Right ventricle myocardium superior (tissue), 1 donor: ENCODE data around the gene CBX1. TPM values are rescaled to one million over a fixed set of nuclear protein-coding genes. Genes with fewer than 3 reads are reported as not detected.
"Not testable (repeated sequence)": the region's sequence is repeated elsewhere in the genome, so short reads cannot be mapped to it uniquely, and the experiment has no call there.

ENCODE experiments used
- ATAC-seq: fragments of 200-7000 bp; cut with Tn5 transposase; one replicate; pipeline ENCODE4 v1.9.1; 2020; ENCODE audit warnings: mild to moderate bottlenecking; ENCODE audit not compliant: poor library complexity
- DNase-seq: peaks from one replicate; pipeline ENCODE4 v3.0.0-alpha.2; 2020
- intact Hi-C: fragments of 100-400 bp; cut with DNase I; formaldehyde crosslinking; loops from one replicate; pipeline ENCODE4 v1.11.2; 2022
- total RNA-seq: library from RNA; stranded (reverse); fragmentation: NEBNext Ultra II Directional; extraction: Animal tissue kit (Norgen Biotek cat#: 25700); gene quantifications from one replicate; pipeline ENCODE4 v1.2.1, GENCODE V29; 2021
- donor health status: DM: no; HTN: yes; CAD: no; lungs with severe emphysema.

Gene CBX1
- total RNA-seq, 1 donor from 2014 or later, result 31.7 TPM

DNA sequence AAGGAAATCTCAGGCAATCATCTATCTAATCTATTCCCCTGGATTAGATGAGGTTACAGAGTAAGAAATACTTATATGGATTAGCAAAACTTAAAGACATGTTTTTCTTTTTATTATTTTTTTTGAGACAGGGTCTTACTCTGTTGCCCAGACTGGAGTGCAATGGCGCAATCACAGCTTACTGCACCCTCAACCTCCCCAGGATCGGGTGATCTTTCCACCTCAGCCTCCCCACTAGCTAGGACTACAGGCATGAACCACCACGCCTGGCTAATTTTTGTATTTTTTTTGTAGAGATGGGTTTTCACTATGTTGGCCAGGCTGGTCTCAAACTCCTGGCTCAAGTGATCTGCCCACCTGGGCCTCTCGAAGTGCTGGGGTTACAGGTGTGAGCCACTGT is 56.4 kb downstream of the CBX1 start:
- DNase-seq, result no peak
- intact Hi-C loops, result no loop called here

DNA sequence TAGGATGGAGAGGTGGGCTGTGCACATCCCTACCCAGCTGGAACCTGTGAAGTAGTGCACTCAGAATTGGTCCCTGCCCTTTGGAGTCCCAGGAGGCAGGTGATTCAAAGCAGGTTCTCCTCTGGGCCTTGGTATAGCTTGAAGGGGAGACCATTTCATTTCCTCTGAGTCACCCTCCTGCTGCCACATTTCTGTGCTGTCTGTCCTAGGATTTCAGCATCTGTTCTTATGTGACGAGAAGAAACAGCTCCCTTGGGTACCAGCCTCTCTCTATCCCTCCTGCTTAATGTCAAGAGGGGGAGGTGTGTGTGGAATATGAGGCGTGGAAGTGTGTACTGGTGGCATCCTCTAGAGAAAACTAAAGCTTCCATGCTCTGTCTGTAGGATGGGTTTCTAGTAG is 58.1 kb downstream of the CBX1 start:
- ATAC-seq (no peak), DNase-seq (no peak)
- intact Hi-C loops, result no loop called here

More for the DNA sequence above, 56.4 kb downstream of the CBX1 start:
- no peak for ATAC-seq

DNA sequence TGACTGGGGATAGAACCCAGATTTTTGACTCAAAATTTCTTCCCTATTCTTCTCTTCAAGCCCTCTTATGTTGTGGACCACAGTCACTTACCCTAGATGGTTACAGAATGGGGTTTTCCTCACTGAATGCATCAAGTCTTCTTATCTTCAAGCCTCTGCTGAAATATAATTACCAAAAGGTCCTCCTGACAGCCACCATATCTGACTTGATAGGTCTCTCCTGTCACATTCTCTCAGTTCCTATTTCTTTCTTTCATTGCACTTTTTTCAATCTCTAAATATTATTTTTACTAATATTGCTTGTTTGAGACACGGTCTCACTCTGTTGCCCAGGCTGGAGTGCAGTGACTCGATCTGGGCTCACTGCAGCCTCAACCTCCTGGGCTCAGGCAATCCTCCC is 62.6 kb downstream of the CBX1 start:
- intact Hi-C loops, result no loop called here
- no peak for ATAC-seq

DNA sequence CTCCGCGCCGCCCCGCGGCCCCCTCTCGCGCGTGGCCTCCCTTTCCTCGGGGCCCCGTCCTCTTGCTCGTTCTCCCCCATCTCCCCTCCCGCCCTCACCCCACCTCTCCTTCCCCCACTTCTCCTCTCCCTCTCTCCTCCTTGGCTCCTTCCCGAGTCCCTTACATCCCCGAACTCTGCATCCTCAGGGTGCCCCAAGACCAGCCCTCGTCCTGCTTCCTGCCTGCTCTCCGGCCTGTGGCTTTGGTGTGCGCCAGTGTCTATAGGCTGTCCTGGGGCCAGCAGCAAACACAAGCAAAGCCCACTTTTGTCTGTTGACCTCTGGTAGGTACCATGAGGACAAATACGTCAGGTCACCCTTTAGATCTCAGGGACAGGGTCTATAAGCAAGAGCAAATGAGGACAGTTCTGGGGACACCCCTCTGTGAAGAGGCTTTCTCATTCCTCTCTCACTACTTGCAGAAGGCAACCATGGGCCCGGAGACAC is 63.4 kb downstream of the CBX1 start:
- intact Hi-C loops, result no loop called here
- ATAC-seq, result no peak

More for the DNA sequence above, 62.6 kb downstream of the CBX1 start:
- DNase-seq, result no peak

DNA sequence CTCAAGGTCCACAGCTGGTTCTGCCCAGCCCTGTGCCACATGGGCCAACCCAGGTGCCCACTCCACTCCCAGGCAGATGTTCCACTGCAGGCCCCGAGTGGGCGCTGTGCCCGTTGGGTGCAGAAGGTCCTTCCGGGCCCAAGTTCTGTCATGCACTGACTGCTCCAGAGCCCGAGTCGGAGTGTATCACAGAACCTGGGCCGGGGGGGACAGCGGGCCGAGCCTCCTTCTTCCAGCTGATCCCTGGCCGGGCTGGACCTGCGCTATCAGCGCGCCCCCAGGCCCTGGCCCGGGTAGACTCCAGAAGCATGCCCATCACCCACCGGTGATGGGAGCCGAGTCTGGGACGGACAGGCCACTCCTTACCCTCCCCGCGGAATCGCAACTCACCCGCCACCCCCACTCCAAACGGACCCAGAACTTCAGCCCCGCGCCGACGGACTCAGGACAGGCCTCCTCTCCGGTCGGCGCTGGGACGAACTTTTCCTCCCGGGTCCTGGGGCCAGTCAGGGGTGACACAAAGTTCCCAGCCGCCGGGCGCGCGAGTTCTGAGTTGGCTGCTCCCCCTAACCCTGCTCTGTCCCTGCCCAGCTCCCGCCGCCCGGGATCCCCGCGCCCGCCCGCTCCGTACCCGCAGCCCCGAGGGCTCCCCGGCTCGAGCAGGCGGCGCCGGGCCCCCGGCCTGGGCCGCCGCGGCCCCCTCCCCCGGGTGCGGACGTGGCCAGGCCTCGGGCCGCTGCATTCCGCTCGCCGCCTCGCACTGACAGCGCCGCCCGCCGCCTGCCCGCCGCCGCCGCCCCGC is 64.0 kb downstream of the CBX1 start, which contains the start of gene COPZ2:
TSS of gene COPZ2 (minus strand) at position 762 of the 802 bp plus-strand sequence. CDS start at position 742, 20 bp downstream.
- intact Hi-C loops, result no loop called here
- ATAC-seq (peak; percentile 94), DNase-seq (peak; percentile 84)

More for the DNA sequence above, 63.4 kb downstream of the CBX1 start:
- no peak for DNase-seq

DNA sequence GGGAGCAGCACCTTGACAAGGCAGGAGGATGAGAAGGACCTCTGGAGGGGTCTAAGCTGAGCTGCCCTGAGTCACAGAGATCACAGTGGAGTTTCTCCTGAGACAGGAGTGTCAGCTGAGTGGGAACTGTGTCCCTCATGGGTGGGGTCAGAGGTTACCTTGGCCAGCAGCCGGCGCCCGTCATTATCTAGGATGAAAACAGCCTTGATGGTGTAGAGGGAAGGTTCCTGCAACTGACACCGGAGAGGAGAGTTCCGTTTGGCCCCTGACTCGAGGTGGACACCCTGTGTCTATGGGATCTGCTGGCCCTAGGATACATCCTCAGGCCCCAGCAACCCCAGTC is 64.6 kb downstream of the CBX1 start:
- DNase-seq, result no peak
- intact Hi-C loops, result no loop called here

DNA sequence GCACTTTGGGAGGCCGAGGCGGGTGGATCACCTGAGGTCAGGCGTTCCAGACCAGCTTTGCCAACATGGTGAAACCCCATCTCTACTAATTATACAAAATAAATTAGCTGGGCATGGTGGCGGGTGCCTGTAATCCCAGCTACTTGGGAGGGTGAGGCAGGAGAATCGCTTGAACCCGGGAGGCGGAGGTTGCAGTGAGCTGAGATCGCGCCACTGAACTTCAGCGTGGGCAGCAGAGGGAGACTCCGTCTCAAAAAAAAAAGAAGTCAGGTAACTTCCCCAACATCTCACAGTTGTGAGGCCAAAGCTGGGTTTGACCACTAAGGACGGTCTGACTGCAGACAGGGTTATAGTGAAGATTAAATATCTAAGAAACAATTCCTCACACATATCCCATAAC is 66.5 kb downstream of the CBX1 start:
- intact Hi-C loops, DNase-seq, ATAC-seq: not testable (repeated sequence)

More for the DNA sequence above, 64.6 kb downstream of the CBX1 start:
- ATAC-seq, result no peak

DNA sequence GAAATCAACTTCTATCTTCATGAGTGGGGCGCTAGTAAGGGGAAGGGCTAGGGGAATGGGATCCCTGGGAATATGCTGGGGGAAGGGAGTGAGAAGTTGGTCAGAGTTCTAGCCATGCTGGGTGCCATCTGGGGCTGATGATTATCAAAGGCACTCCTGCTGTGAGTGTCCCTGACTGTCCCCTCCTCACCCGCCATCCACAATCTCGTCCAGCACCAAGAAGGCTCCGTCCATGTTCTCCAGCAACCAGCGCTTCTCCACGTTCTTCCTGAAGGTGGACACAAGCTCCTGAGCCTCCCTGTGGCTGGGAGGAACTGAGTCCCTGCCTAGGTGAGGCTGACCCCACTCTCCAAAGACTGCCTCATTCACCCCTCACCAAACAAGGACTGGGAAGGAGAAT is 69.3 kb downstream of the CBX1 start:
- ATAC-seq, result no peak
- no peak for DNase-seq
- intact Hi-C loops, result no loop called here

DNA sequence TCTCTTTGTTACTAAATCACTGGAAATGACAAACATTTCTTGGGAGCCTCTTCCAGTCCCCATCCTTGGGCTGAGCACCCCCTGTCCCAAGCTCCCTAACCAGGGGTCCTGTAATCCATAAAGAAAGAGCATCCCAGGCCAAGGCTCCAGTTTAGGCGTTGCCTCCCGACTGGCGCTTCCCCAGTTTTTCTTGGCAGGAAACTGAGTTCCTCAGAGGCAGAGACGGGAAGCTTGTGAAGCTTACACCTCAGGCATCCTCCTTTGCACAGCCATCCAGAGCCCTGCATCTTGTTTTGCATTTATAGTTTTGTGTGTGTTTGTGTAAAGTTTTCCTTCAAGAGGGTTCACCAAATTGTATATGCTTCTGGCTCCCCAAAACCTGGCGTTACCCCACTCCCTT is 70.7 kb downstream of the CBX1 start:
- DNase-seq, result no peak
- ATAC-seq, result no peak
- intact Hi-C loops, result no loop called here

DNA sequence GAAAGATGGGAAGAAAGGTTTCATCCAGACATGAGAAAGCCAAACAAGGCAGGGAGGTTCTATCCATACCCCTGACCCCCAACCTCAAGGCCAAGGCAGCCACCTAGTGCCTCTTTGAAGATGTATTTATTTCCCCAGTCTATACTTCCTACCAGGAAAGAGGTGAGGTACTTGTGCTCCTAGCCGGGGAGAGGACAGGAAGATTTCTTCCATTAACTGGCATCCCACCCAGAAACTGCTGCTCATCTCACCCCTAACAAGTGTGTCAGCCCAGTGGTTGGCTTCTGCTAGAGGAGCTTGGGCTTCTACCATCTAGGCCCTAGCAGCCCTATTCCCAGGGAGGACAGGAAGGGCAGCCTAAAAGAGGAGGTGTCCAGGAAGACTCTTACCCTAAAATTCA is 72.5 kb downstream of the CBX1 start:
- intact Hi-C loops, result no loop called here
- ATAC-seq, result no peak
- no peak for DNase-seq

DNA sequence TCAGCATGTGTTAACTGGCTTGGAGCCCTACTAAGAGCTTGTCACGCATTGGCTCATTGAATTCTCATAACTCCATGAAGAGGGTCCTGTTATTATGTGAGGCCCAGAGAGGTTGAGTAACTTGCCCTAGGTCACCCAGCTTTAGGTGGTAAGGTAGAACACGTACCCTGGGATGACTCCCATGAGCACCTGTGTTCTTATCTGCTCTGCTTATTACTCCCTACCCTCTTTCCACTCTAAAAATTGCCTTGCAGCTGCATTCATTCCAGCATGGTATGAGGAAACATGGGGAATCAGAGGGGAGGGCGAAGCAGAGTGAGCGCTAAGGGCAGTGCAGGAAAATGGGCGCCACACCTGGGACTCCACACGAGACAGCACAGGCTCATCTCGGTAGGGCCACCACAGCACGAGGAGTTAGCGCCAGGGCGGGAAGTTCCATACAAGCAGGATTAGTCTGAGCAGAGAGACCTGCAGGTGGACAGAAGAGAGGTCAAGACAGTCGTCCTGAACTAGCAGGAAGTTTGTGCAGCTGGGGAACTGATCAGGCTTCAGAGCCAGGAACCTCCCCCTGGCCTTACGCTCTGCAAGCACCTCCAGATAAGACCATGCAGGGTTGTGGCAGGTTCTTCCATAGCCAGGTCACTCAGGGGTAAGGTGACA is 73.8 kb downstream of the CBX1 start:
- ATAC-seq (no peak), DNase-seq (no peak)
- intact Hi-C loops, result loop anchor here (2.0 kb wide), 1 partner anchor 47 kb away; no protein-coding TSS in a partner anchor

DNA sequence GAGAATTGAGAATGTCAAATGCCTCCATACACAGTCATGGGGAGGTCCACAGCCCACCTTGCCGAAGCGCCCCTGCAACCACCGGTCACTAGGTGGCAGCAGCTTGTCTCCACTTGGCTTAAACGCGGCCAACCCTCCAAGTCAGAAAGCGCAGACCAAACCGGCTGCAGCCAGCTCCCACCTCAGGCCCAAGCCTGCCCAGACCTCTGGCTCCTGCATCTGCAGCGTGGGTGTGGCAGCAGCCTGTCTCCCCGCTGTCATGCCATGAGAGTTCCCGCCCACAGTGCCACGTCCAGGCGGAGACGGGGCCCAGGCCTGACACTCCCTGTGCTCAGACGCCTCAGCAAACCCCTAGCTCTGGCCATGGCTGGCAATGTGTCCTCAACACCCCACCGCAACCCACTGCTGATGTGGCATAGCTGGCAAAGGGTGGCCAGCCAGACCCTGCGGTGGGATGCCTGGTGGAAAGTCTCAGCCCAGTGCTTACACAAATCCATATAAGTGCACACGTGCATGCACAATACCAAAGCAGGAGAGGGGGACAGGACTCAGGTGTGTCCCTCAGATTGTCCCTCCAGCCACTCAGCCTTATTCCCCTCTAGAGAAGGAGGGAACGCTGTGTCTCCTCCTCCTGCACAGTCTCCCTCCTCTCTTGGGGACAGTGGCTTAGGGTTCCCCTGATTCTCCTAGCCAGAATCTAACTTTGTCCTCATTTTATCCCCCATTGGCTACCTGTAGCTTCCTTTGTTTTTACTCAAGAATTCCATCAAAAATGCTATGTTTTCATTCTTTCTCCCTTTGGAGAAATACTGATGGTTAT is 74.6 kb downstream of the CBX1 start:
- ATAC-seq (peak; percentile 45), DNase-seq (peak; percentile 90)
- intact Hi-C loops, result loop anchor here (2.0 kb wide), 1 partner anchor 48 kb away; no protein-coding TSS in a partner anchor

DNA sequence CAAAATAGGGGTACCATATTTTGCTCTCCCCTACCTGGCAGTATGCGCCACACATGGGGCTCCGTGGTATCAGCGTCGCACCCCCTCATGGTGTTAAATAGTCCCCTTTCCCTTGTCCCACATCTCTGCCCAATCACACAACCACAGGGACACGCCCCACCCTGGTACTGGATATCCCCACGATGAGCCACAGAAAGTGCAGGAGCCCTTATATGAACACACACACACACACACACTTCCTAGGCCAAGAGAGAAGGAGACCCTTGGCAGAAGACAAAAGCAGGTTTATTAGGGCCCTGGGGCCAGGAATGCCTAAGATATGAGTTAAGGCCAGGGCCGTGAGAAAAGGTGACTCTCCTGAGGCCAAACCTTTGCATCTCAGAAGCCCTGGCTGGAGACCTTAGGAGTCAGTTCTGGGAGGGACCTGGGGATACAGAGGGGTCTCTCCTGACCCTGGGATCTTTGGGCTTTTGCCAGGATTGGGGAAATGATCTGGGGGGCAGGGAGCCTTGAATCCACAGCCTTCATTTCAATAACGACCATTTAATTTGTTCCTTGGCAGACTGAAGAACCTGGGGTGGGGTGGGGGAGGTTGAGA is 75.3 kb downstream of the CBX1 start:
- no peak for ATAC-seq
- intact Hi-C loops, result loop anchor here (2.0 kb wide), 2 partner anchors 49 to 105 kb away; no protein-coding TSS in a partner anchor

DNA sequence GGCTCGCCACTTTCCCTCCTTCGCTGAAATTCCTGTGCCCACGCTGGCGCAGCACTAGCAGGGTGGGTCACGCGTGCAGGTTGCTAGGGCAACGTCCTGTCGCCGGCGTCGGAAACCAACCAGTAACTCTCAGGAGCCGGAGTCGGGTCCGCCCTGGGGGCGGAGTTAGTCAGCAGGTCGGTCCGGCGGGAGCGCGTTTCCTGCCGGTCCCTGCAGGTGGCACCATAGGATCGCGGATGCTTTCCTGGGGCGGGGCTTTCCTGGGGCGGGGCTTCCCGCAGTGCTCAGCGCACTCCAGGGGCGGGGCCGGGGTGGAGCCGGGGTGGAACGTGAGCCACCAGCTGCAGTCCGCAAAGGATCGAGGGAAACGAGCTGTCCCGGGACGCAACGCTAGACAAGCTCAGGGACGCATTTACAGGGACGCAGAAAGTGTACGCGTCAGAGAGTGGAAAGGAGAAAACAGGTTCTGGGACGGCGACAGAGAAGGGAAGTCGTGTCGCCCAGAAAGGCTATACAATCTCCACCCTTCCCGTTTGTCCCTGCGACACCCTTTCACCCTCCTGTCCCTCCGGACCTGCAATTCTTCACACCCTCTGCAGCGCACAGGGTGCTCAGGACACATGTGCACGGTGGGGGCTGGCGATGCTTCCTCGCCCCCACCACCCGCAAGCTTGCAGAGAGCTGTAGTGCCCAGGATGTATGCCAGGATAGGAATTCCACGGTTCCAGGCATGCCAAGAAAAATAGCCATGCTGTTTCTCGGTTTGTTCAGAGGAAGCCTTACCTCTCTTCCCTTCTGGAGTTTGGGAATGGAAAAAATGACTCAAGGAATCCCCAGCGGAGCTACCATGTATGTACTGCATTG is 76.0 kb downstream of the CBX1 start:
- intact Hi-C loops, result loop anchor here (2.0 kb wide), 1 partner anchor 106 kb away; no protein-coding TSS in a partner anchor
- peak; percentile 89 for ATAC-seq
- peak; percentile 99 for DNase-seq

More for the DNA sequence above, 75.3 kb downstream of the CBX1 start:
- no peak for DNase-seq

DNA sequence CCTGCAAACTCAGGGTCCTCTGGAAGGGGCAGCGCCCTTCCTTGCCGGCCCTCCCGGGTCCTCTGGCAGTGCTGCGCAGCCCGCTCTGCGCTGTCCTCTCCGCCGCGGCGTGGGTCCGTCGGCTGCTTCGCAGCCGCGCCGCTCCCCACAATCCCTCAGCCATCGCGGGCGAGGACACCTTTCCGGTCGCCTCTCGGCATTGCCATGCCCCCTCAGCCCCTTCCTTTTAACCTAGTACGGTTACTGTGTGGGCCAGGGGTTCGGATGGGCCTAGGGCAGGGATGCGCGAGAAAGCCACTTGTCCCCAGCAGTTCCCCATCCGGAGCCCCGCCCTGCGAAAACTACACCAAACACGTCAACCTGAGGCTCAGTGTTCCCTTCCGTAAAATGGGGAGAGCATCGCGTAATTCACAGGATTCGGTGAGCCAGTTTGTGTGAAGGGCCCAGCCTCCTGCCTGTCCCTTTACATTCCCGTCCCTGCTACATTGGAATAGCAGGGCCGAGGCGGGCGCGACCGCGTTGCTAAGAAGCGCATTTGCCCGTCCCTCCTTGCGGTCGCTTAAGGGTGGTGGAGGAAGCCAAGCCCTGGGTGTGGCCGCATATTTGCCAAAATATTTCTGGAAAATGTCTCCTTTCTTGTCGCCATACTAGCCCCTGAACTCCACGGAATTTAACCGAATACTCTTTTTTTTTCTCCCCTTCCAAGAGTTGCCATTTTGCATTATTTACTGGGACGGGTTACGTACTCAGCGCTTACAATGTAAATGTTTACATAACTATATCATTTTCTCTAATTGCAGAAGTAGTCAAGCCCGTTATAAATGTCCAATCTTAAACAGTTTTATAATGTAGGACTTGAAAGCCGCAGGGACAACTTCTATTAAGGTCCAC is 76.9 kb downstream of the CBX1 start:
- DNase-seq (peak; percentile 76), ATAC-seq (peak; percentile 18)
- intact Hi-C loops, result loop anchor here (2.0 kb wide), 1 partner anchor 106 kb away; no protein-coding TSS in a partner anchor

DNA sequence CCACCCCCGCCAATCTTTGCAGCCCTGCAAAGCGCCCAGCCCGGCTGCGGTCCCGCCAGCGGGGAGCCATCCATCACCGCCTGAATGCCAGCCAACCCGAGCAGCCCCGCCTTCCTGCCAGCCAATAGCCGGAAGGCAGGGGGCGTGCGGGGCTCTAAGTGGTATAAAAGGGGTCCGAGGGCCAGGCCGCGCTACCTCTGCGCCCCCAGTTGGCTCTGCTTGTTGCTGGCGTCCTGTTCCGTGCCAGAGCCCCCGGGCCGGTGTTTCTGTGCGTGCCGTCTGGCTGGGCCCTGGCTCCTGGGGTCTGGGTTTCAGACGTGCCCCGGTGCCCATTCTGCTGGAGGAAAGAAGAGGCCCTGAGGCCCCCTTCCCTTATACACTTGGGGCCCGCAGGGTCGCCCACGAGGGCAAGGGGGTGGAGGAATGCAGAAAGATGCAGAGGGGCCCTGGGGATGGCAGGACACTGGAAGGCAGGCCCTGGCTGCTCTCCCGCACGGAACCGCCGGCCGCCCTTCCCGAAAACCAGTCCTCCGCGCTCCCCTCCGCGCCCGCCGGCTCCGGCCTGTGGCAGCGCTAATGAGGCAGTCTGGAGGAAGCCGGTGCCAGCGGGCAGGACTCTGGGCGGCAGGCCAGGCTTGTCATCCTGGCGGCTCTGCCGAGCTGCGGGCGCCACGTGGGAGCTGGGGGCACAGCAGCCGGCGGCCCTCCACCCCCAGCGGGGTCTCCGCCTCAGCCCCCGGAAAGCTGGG is 77.7 kb downstream of the CBX1 start:
- DNase-seq (peak; percentile 92), ATAC-seq (peak; percentile 74)
- intact Hi-C loops, result loop anchor here (2.0 kb wide), 1 partner anchor 107 kb away; no protein-coding TSS in a partner anchor
